CD4-positive, alpha-beta memory T cell (primary cell): ENCODE measurements around the gene TMEM270. TPM values are rescaled to one million over a fixed set of nuclear protein-coding genes. Genes with fewer than 3 reads are reported as not detected.
"Not testable (repeated sequence)": the region's sequence is repeated elsewhere in the genome, so short reads cannot be mapped to it uniquely, and the experiment has no call there.

Source experiments
- CTCF ChIA-PET: fragments of 350-600 bp; sonication (Branson Sonifier 250); formaldehyde crosslinking; loops from one replicate; lab custom pipeline; 2021; ENCODE audit warnings: inconsistent platforms; ENCODE audit not compliant: partially characterized antibody; lab: Charles Lee
- POLR2A ChIA-PET: fragments of 350-600 bp; sonication (Branson Sonifier 250); formaldehyde crosslinking; loops from one replicate; lab custom pipeline; 2021; ENCODE audit not compliant: partially characterized antibody; lab: Charles Lee
- DNase-seq, 5 donors: peaks; one replicate each; pipeline versions ENCODE4 v3.0.0 to v3.0.0-alpha.2; 2020 to 2022; ENCODE audit warnings: mixed read lengths in 1 of 5
- H3K27ac ChIP-seq: one replicate; pipeline ENCODE4 v1.7.0; 2013; ENCODE audit warnings: low read depth, low read length
- H3K27me3 ChIP-seq: 2 replicates; pipeline ENCODE4 v1.7.0; 2013; ENCODE audit warnings: mild to moderate bottlenecking, low read length, moderate library complexity; ENCODE audit not compliant: insufficient read depth
- H3K36me3 ChIP-seq: 2 replicates; pipeline ENCODE4 v1.7.0; 2013; ENCODE audit warnings: mild to moderate bottlenecking, low read length, moderate library complexity; ENCODE audit not compliant: insufficient read depth
- H3K4me1 ChIP-seq: 2 replicates; pipeline ENCODE4 v1.7.0; 2013; ENCODE audit warnings: mild to moderate bottlenecking, low read length, moderate library complexity; ENCODE audit not compliant: insufficient read depth
- H3K4me3 ChIP-seq, 2 donors: one replicate each; pipeline ENCODE4 v1.7.0; 2013; ENCODE audit warnings: low read length in 2 of 2, mild to moderate bottlenecking in 1 of 2
- H3K9me3 ChIP-seq, 2 donors: one replicate each; pipeline ENCODE4 v1.7.0; 2013; ENCODE audit warnings: low read length in 2 of 2, control low read depth in 1 of 2; ENCODE audit not compliant: control insufficient read depth in 1 of 2
- H3K27ac Mint-ChIP-seq, 7 donors: one replicate each; pipeline ENCODE4 v1.8.0; 2020 to 2021; ENCODE audit warnings: mixed read lengths in 7 of 7, mild to moderate bottlenecking in 6 of 7, inconsistent platforms in 3 of 7, moderate library complexity in 3 of 7
- H3K27me3 Mint-ChIP-seq, 2 donors: one replicate each; pipeline ENCODE4 v1.8.0; 2020 to 2021; ENCODE audit warnings: mixed read lengths in 2 of 2
- H3K36me3 Mint-ChIP-seq, 2 donors: one replicate each; pipeline ENCODE4 v1.8.0; 2020 to 2021; ENCODE audit warnings: mixed read lengths in 2 of 2, inconsistent platforms in 1 of 2, mild to moderate bottlenecking in 1 of 2
- H3K4me1 Mint-ChIP-seq, 4 donors: one replicate each; pipeline ENCODE4 v1.8.0; 2020 to 2021; ENCODE audit warnings: mixed read lengths in 4 of 4, mild to moderate bottlenecking in 1 of 4
- H3K4me3 Mint-ChIP-seq, 8 donors: one replicate each; pipeline ENCODE4 v1.8.0; 2020 to 2021; ENCODE audit warnings: mixed read lengths in 8 of 8, mild to moderate bottlenecking in 7 of 8, moderate library complexity in 6 of 8, inconsistent platforms in 3 of 8
- H3K9me3 Mint-ChIP-seq, 8 donors: one replicate each; pipeline ENCODE4 v1.8.0; 2020 to 2021; ENCODE audit warnings: mixed read lengths in 8 of 8, mild to moderate bottlenecking in 5 of 8, inconsistent platforms in 3 of 8, moderate library complexity in 1 of 8
- intact Hi-C: fragments of 100-400 bp; cut with micrococcal nuclease; formaldehyde crosslinking; loops from one replicate; pipeline ENCODE4 v1.15.1; 2023
- polyA plus RNA-seq, 2 donors: library from polyadenylated mRNA; unstranded; fragments of 300-500 nt; fragmentation: Illumina TruSeq; gene quantifications; one replicate each; pipeline ENCODE4 v1.2.3, GENCODE V29; 2021
- total RNA-seq, 2 experiments: library from RNA; stranded (reverse); gene quantifications; one replicate each; pipeline ENCODE4 v1.2.3, GENCODE V29; 2021

The TMEM270 gene
- total and polyA plus RNA-seq, 4 experiments from 2014 or later: not detected

- intact Hi-C loops: no loop called here
- Mint-ChIP-seq H3K27ac (no peak overlapping the region), H3K9me3 (no peaks in the 10 kb centered on the region), H3K4me3 (no peak overlapping the region), H3K27me3 (peaks cover 0 to 4% of the 10 kb centered on the region in 2 donors), H3K36me3 (no peaks in the 10 kb centered on the region), H3K4me1 (peaks cover 10 to 21% (median 16%) of the 10 kb centered on the region in 4 donors)
- Histone ChIP-seq H3K27me3 (no peaks in the 10 kb centered on the region), H3K4me3 (no peak overlapping the region), H3K27ac (no peak overlapping the region), H3K4me1 (peaks cover 14% of the 10 kb centered on the region), H3K36me3 (no peaks in the 10 kb centered on the region), H3K9me3 (no peaks in the 10 kb centered on the region)
- DNase-seq: no peak
- CTCF ChIA-PET: interaction anchor here (1.2 to 1.5 kb wide), 4 partner anchors 9 to 24 kb away, joined by 4 to 5 read pairs (median 4); partner anchors contain the start of gene METTL27
- POLR2A ChIA-PET: interaction anchor here (1.7 kb wide), 1 partner anchor 9 kb away, joined by 8 read pairs; the partner anchor contains the start of gene METTL27
Measured at GRCh38 chr7:73832806-73833205, 28.2 kb upstream of the TMEM270 start.

GRCh38 chr7:73833251-73833919 is 27.6 kb upstream of the TMEM270 start:
- intact Hi-C loops: no loop called here
- no peak overlapping the region for H3K4me3 Mint-ChIP-seq
- H3K4me3 ChIP-seq: no peak overlapping the region
- POLR2A ChIA-PET: interaction anchor here (1.7 kb wide), 1 partner anchor 9 kb away, joined by 8 read pairs; the partner anchor contains the start of gene METTL27
- H3K9me3 ChIP-seq: no peaks in the 10 kb centered on the region
- H3K4me1 Mint-ChIP-seq: peaks cover 5 to 15% (median 11%) of the 10 kb centered on the region in 4 donors
- CTCF ChIA-PET: interaction anchor here (1.2 to 1.5 kb wide), 4 partner anchors 9 to 23 kb away, joined by 4 to 5 read pairs (median 4); partner anchors contain the start of gene METTL27
- H3K27me3 Mint-ChIP-seq: peaks cover 0 to 4% of the 10 kb centered on the region in 2 donors
- H3K27ac ChIP-seq: no peak overlapping the region
- DNase-seq: no peak
- peaks cover 0 to 3% (median 0%) of the 10 kb centered on the region in 8 donors for H3K9me3 Mint-ChIP-seq
- peaks cover 9% of the 10 kb centered on the region for H3K4me1 ChIP-seq
- H3K27me3 ChIP-seq: no peaks in the 10 kb centered on the region
- H3K27ac Mint-ChIP-seq: no peak overlapping the region
- no peaks in the 10 kb centered on the region for H3K36me3 Mint-ChIP-seq
- no peaks in the 10 kb centered on the region for H3K36me3 ChIP-seq

- CTCF ChIA-PET: interaction anchor here (1.0 kb wide), 1 partner anchor 21 kb away, joined by 3 read pairs; no protein-coding TSS in a partner anchor
- H3K4me3 Mint-ChIP-seq: no peak overlapping the region
- H3K4me3 ChIP-seq: no peak overlapping the region
- H3K27ac ChIP-seq: no peak overlapping the region
- intact Hi-C loops: no loop called here
- POLR2A ChIA-PET: no interaction called here
- no peaks in the 10 kb centered on the region for H3K36me3 Mint-ChIP-seq
- H3K36me3 ChIP-seq: no peaks in the 10 kb centered on the region
- no peaks in the 10 kb centered on the region for H3K27me3 ChIP-seq
- no peak overlapping the region for H3K27ac Mint-ChIP-seq
- no peaks in the 10 kb centered on the region for H3K9me3 ChIP-seq
- H3K27me3 Mint-ChIP-seq: peaks cover 0 to under 1% of the 10 kb centered on the region in 2 donors
- DNase-seq: no peak
- H3K4me1 ChIP-seq: no peaks in the 10 kb centered on the region
- H3K4me1 Mint-ChIP-seq: peaks cover 1 to 4% (median 3%) of the 10 kb centered on the region in 4 donors
- H3K9me3 Mint-ChIP-seq: peaks cover 0 to 3% (median 0%) of the 10 kb centered on the region in 8 donors
Measured at GRCh38 chr7:73834626-73835191, 26.2 kb upstream of the TMEM270 start.

GRCh38 chr7:73837167-73837566 is 23.8 kb upstream of the TMEM270 start:
- CTCF ChIA-PET: interaction anchor here (0.7 to 1.1 kb wide), 2 partner anchors 11 to 25 kb away, joined by 3 to 4 read pairs; no protein-coding TSS in a partner anchor
- H3K27me3 Mint-ChIP-seq, H3K27ac ChIP-seq, H3K27me3 ChIP-seq, H3K9me3 ChIP-seq, H3K36me3 Mint-ChIP-seq, intact Hi-C loops, H3K4me1 ChIP-seq, H3K4me3 ChIP-seq, H3K36me3 ChIP-seq, H3K9me3 Mint-ChIP-seq, H3K4me1 Mint-ChIP-seq, DNase-seq, POLR2A ChIA-PET, H3K4me3 Mint-ChIP-seq: not testable (repeated sequence)
- peak overlapping the region in 1 of 7 donors; percentile 72 for H3K27ac Mint-ChIP-seq

GRCh38 chr7:73838642-73839041 is 22.3 kb upstream of the TMEM270 start:
- intact Hi-C loops: no loop called here
- no peaks in the 10 kb centered on the region for H3K27me3 ChIP-seq
- ChIA-PET POLR2A (interaction anchor here (0.7 kb wide), 1 partner anchor 12 kb away, joined by 3 read pairs; no protein-coding TSS in a partner anchor), CTCF (no interaction called here)
- H3K4me1 ChIP-seq: peaks cover 6% of the 10 kb centered on the region
- no peak overlapping the region for H3K27ac ChIP-seq
- H3K36me3 ChIP-seq: no peaks in the 10 kb centered on the region
- peaks cover 0 to 4% (median 0%) of the 10 kb centered on the region in 8 donors for H3K9me3 Mint-ChIP-seq
- H3K27me3 Mint-ChIP-seq: no peaks in the 10 kb centered on the region
- no peak overlapping the region for H3K27ac Mint-ChIP-seq
- no peak overlapping the region for H3K4me3 ChIP-seq
- peaks cover 0 to 10% (median 5%) of the 10 kb centered on the region in 4 donors for H3K4me1 Mint-ChIP-seq
- H3K36me3 Mint-ChIP-seq: no peaks in the 10 kb centered on the region
- peak overlapping the region in 1 of 8 donors; percentile 46 for H3K4me3 Mint-ChIP-seq
- no peaks in the 10 kb centered on the region for H3K9me3 ChIP-seq
- DNase-seq: no peak

- Histone ChIP-seq H3K4me1 (peaks cover 6% of the 10 kb centered on the region), H3K36me3 (no peaks in the 10 kb centered on the region), H3K9me3 (no peaks in the 10 kb centered on the region), H3K4me3 (no peak overlapping the region), H3K27ac (no peak overlapping the region), H3K27me3 (no peaks in the 10 kb centered on the region)
- CTCF ChIA-PET: no interaction called here
- Mint-ChIP-seq H3K27ac (no peak overlapping the region), H3K4me1 (peaks cover 0 to 16% (median 7%) of the 10 kb centered on the region in 4 donors), H3K4me3 (peak overlapping the region in 1 of 8 donors; percentile 71), H3K27me3 (no peaks in the 10 kb centered on the region), H3K9me3 (peaks cover 0 to 4% (median 0%) of the 10 kb centered on the region in 8 donors), H3K36me3 (no peaks in the 10 kb centered on the region)
- intact Hi-C loops: no loop called here
- POLR2A ChIA-PET: interaction anchor here (0.7 kb wide), 1 partner anchor 13 kb away, joined by 3 read pairs; no protein-coding TSS in a partner anchor
- no peak for DNase-seq
Measured at GRCh38 chr7:73839290-73839689, 21.7 kb upstream of the TMEM270 start.
